Superior temporal gyrus (tissue), 1 donor: ENCODE results near the gene CSMD2.

Source experiments
- DNase-seq: peaks from one replicate; pipeline ENCODE4 v3.0.0-alpha.2; 2016; ENCODE audit errors: extremely low spot score

Gene CSMD2

DNA sequence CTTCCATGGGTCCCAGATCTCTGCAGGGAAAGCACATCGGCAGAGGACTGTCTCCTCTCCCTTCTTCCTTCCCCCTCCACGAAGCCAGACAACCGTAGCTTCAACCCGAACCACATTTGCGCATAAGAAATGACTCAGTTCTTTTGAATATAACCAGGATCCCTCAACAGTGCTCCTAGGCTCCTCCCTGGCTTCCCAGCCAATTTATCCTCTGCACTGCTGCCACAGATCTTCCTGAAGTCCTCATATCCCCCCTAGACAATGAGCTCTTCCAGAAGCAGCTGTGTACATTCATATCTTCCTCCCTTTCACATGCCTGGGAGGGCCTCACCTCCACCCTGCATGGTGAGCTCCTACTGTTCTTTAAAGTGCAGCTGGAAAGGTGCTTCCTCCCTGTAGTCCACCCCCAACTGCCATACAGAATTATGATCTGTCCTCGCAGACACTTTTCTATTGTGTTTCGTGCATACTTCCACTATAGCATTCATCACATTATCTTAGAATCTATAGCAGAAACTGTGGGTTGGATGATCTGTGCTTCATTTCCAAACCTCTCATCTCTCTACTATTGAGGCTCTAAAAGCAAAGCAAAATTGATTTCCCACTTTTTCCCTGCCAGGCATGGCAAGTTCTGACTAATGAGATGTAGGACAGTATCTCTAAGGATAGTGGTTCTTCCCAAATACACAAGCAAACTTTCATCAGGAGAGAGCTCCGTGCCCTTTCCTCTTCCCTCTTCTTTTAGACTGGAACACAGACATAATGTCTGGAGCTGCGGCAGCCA, 480.4 kb downstream of the CSMD2 start:
- DNase-seq, result no peak

DNA sequence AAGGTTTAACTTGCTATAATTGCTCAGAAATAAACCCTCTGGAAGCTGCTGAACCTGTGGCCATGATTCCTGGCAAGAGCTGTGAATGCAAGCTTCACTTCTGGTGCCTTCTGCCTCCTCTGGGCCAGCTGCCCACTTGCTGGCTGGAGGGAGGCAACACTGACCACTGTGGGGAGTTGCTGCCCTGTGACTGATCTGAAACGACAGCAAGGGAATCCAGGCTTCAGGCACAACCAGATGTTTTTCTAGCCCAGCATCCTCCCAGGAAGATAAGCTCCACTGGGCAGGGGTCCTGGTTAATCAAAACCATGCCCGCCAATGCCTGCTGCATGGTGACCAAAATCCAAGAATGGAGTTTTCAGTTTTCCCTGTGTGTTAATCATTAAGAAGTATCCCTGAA, 481.1 kb downstream of the CSMD2 start:
- peak; percentile 49 for DNase-seq

DNA sequence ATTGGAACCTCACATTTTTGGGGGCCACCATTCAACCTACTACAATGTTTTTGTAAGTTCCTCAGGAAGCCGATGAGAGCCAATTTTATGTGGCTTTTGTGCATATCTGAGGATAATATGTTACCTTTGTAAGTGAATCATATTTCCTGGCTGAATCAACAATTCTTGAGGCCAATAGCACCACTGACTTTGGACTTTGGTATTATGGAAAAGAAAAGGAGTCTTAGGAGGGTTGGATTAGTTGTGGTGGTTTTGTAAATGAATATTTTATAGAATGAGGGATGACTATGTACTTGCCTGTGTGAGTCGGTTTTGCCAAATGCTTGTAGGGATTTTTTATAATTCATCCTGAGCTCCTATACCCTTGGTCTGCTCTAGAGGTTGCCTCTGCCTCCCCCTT, 482.7 kb downstream of the CSMD2 start:
- no peak for DNase-seq

DNA sequence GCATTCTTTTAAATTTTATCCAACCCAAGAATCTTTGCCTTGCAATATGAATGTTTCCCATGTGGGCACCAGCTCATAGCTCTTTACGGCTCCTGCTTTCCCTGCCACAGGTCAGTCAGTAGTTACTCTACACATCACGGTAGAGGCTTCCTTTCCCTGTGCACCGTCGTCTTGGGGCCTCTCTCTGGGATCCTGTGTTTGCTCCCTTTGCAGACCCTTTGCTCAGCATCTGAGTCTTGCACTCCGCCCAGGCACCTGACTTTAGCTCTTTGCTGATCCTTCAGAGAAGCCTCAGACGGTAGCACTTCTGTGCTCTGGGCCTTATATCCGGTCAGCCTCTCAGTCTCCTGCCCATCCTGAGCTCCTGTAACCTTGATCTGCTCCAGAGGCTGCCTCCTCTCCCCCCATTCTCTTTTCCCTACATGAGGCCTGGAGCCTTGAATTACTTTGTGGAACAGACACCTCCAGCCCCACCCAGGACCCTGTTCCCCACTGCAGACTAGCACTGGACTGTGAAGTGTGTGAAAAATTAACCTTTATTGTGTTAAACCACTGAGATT, 484.7 kb downstream of the CSMD2 start:
- no peak for DNase-seq

DNA sequence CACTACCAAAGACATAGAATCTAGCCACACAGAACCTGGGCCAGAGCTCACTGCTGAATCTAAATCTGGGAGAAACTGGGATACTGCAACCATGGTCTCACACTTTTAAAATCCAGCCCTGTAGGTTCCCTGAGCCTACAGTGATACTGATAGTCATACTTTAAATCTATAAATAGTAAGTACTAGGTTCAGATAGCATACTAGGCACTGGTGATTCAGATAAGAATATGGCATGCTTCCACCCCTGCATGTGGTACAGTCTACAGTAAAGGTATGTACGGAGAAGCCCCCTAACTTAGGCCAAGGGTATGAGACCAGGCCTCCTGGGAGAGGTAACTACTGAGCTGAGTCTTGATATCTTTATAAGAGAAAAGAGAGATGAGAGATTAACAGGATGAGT, 494.5 kb downstream of the CSMD2 start:
- DNase-seq, result no peak

DNA sequence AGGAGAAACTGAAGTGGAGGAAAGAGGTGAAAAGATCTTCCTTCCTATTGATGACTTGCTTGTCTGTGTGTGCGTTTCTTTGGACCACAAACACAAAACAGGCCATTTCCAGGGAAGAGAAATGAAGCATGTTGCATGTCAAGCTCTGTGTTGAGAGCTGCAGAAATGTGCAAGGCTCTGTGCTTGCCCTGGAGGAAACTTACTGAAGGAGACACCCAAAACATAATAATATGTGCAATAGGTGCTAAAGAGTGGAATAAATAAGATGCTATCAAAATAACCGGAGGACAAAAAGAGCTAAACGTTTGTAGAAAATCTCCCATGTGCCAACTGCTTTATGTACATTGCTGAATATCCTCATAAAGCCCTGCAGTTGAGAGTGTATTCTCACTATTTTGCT, 496.3 kb downstream of the CSMD2 start:
- no peak for DNase-seq

DNA sequence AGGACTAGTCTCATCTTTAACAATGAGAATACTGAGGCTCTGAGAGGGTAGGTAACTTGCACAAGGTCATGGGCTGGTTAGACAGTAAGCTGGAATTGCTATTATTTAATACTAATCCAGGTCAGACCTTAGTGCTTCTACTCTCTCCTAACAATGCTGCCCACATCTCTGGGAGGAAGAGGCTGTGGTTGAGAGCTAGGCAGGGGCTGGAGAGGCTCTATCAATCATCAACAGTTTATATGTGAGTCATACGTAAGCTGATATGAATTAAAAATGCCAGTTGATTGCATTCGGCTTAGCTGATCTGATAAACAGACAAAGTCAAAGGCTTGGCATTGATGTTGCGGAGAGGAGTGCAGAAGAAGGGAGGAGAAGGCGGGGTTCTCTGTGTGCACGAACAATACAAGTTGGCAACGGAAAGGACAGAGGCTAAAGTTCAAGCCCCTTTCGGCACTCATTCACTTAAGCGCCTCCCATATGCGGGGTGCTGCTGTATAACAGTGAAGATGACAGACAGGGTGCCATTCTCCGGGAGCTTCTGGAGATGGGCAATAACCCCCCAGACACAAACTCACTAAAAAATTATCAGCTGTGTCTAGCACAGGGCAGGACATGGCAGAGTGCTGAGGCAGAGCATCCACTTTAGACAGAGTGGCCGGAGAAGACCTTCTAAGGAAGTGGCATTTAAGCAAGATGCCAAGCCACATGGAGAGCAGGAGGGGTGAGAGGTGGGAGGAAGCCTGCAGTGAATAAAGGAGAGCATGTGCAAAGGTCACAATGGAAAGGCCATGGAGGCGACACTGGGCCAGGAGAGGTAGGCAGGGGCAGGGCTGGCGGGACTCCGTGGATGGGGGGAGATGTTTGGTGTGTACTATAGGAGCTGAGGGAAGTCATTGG, 497.4 kb downstream of the CSMD2 start:
- no peak for DNase-seq

DNA sequence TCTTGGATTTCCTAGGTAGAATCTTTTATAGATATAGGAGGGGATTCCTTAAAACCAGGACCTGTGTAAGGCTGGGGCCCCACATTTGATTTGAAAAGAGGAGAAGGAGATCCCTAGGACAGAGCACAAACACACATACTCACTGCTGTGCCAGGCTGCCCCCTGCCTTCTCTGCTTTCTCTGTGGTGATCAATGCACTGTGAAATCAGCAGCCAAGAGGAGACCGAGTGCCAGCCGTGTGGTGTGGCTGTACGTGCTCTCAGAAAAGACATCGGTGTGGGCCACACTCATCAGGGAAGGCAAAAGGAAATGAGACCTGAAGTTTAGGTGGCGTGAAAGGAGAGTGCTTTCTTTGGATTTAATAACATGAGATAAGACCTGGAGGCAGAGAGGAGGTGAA, 498.4 kb downstream of the CSMD2 start:
- no peak for DNase-seq

DNA sequence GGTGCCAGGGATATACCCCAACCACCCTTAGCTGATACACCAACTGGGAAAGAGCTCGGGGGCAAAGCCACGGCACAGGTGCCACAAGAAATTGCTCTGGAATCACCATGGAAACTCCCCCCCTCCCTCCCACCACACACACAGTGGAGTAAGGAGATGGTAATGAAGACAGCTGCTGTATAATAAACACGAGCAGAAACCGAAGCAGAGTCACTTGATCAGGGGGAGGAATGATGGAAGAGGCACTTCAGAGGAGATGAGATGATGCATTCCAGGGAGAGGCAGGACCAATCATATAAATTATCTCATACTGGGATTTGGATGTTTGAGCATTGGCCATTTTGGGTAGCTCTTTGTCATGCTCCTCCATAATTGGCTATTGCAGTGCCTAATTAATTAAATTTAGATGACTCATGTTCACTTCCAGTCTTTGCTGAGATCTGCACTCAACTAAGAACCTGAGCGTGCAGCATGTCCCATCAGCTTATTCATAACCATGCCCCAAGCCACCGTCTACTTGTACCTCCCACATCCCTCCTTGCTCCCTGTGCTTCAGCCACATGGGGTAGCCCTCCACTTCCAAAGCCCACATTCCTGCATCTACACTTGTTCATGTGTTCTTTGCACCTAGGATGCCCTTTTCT, 503.1 kb downstream of the CSMD2 start:
- no peak for DNase-seq

DNA sequence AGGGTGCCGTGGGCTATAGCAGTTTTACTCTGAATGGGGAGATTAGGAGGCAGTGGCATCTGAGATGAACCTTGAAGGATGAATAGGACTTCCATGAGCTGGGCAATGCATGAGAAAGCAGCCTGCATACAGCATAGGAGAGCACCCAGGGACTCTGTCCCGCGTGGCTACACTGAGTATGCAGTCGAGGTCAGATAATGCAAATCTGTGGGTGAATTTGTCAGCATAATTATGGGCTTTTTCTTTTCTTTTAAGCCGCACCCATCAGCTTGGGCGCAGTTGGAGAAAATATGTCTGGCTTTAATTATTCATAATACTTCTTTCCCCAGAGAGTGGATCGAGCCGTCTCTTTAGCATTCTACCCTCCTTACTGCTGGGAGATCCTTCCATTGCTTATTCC, 504.1 kb downstream of the CSMD2 start:
- no peak for DNase-seq

DNA sequence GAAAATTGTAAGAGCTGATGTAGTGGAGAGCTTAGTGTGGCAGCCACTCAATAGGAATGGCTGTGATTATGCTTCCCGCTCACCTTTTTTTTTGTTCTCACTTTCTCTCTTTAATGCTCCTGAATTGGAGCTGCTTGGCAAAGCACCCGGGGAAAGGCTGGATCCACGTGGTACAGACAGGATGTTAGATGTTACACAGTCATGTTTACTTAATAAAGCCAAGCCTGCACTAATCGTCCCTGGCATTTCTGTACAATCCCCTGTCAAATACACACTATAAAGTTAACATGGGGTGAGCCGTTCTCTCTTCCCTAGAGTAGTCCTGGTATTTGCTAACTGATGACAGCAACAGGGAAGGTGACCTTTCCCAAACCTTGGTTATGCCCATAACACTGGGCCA, 504.8 kb downstream of the CSMD2 start:
- DNase-seq, result no peak

DNA sequence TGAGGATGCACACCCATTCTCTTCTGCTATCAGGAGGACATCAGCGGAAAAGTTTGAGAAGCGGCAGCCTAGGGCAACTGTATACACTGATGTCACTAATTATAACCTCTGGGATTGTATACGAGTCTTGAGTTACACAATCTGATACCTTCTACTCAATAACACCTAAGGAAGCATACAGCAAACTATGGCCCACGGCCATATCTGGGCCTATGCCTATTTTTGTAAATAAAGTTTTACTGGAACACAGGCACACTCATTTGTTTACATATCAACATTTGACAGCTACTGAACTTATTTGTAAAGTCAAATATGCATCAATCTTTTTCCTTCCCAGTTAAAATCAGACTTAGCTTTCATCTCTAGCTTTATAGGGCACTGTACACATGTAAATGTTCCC, 505.4 kb downstream of the CSMD2 start:
- no peak for DNase-seq

DNA sequence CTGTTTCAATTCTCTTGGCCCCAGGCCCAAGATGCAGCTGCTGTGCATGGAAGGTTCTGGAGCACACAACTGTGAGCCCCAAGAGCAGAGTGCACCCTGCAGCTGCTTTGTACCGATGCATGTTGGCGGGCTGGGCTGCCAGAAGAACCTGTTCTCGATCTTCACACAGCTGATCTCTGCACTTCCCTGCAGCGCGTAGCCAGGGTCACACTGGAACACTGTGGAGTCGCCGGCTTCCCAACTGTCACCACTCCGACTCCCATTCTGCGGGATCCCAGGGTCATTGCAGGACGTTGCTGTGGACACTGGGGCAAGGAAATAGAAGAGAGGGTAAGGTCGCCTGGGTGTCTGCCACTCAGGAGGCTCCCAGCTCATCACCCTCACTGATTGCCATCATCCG, 507.2 kb downstream of the CSMD2 start:
- DNase-seq, result no peak

DNA sequence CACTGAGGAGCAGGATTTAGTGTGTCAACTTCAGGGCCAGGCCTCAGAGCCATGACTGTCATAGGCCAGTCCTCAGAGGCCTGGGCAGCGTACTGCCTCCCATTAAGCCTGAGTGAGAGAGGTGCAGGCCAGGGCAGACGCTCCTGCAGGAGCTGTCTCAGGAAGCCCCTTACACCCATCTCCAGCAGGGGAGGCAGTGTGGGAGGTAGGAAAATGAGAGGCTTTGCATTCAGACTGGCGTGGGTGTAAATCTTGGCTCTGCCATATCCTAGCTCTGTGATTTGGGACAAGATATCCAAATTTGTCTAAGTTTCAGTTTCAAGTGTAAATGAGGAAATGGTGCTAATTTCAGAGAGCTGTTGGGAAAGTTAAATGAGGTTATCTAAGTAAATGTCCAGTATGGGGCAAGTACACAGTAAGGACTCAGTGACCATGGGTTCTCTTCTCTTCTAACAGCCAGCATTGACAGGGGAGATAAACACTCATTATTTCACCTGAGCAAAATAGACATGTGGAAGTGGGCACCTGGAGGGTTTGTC, 508.5 kb downstream of the CSMD2 start:
- DNase-seq, result peak; percentile 60

DNA sequence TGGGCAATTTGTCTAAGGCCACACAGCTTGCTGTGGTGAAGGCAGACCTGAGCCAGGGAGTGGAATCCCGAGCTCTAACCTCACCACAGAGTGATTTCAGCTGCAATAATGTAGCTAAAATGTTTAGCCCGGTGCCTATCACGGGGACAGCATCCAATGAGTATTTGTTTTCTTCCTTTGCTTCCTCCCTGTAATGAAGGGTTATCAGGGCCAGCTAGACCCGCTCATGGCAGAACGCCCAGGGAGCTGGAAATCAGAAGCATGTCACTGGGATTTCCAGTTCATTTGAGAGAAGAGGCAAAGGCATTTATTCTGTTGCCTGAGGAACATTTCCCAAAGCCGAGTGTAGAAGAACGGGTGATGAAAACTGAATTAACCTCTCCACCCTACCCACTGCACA, 509.5 kb downstream of the CSMD2 start:
- no peak for DNase-seq

DNA sequence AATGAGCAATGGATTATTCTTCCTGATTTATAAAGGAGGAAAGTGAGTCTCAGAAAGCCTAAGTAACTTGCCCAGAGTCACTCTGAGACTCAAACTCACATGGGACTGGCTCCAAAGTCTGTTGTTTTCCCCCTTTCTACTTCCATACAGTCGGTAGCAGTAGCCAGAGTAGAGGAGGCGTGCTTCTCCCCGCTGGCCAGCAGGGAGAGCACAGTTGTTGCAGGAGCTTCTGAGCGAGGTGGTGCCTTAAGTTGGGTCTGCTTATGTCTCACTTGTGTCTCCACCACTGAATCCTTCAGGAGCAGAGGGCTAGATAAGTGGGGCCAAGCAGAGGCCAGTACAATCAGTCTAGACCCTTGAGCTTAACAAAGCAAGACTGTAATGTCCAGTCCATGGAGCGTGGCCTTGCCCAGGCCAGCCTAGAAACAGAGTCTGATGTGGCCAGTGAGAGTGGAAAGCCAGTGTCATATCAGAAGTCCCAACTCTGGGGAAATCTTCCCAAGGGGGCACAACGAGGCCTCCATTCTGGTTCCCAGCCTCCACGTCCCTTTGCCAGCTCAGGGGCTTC, 510.7 kb downstream of the CSMD2 start:
- no peak for DNase-seq

DNA sequence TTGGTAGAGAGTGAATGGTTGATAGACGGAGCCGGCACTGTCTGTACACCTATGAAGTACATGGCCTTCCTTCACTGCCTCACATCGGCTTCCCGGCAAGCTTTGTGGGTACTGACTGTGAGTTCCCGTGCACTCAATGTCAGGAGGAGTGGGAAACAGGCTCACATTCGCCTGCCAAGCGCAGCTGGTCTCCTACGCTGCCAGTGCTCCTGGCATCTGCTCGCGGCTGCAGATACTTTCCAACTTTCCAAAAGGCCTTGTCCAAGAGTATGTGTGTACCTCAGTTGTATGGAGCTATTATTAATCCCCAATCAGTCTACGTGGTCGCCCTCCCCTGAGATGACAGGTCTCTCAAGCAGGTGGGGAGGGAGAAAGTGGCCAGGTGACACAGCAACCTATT, 511.8 kb downstream of the CSMD2 start:
- DNase-seq, result peak; percentile 33

DNA sequence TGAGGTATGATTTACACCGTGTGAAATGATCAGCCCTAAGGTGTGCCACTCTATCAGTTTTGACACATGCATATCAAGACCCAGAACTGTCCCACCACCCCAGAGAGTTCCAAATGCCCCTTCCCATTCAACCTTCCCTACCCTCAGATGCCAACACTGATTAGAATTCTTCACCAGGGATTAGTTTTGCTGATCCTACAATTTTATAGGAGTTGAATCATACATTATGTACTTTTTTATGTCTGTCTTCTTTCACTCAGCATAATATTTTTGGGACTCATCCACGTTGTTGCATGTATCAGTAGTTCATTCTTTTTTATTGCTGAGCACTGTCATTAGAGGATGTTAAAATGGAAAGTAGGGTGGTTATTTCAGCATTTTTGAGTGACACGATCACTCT, 514.3 kb downstream of the CSMD2 start:
- DNase-seq, result no peak

DNA sequence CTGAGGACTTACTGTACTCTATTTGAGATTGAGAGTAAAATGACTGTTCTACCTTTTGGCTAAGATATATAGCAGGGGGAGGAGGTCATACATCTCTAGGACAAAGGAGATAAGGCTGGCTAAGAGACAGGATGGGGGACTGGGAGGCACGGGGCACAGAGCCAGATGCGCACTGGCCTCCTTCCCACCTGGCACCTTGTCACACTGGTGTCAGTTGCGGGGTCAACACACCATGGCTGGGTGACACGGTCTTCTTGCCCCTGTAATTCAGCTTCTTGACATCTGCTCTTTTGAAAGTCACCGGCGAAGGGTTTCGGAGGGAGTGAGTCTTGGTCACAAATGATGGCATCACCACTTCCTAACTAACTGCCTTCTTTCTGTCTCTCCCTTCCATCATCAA, 515.3 kb downstream of the CSMD2 start:
- DNase-seq, result no peak

DNA sequence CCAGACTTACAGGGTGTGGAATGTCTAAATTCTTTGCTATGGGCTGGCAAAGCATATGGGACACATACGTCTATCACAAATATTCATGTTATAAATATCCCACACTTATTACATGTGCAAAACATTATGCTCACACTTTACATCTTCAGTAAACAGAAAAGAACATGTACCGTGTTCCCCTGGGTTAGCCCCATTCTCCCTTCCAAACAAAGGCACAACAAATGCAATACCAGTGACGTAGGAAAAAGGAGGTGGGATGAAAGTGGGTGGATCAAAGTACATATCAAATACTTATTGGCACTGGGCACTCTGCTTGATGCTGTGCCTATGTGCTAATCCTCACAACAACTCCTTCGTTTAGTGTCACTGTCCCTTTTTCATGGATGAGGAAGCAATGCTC, 521.8 kb downstream of the CSMD2 start:
- no peak for DNase-seq

DNA sequence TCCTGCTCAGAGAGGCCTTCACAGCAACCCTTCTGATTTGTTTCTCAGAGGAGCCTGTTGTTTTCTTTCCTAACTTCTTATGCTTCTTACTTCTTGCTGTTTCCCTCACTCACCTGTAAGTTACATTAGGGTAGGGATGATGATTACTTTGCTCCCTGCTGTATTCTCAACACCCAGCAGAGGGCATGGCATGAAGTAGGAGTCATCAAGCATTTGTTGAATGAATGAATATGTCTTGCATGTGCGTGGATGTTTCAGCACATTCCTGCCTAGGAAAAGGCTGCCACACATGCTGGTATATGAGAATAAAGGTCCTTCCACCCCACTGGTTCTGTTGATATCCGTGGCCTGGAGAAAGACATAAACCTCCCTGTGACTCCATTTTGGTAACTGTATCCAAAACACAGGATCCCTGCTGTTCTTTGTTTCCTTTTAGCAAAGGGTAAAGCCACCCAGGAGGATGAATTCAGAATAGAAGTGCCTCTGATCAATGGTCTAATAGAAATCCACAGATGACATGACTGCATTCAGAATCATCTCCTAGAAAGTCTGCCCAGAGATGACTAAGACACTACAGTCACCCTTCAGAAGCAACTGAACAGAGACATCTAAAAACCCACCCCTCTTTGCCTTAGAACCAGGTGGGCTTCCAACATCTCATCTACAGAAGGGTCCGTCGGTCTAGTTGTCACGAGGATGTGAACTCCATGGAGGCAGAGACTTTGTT, 523.8 kb downstream of the CSMD2 start:
- DNase-seq, result peak; percentile 60
